OCI-LY3 (cell line): ENCODE measurements around the gene CDC45.

Experiments used
- H2AFZ ChIP-seq: fragments of 200-600, 300-600 bp; shearing (Covaris generic); 2 replicates; pipeline ENCODE4 v1.6.0; 2014; ENCODE audit warnings: antibody characterized with exemption, low read depth, low read length
- H3K27ac ChIP-seq: fragments of 200-600, 300-600 bp; sonication (generic); 2 replicates; pipeline ENCODE4 v1.5.1; 2014; ENCODE audit warnings: mild to moderate bottlenecking, low read length, moderate library complexity, mixed read lengths
- H3K27me3 ChIP-seq: fragments of 200-600, 300-600 bp; sonication (generic); 2 replicates; pipeline ENCODE4 v1.6.1; 2014; ENCODE audit warnings: low read depth, low read length, mixed read lengths
- H3K36me3 ChIP-seq: fragments of 200-600, 300-600 bp; sonication (generic); replicated peaks from 2 replicates; pipeline ENCODE3; 2014; ENCODE audit warnings: low read depth, low read length, mixed read lengths
- H3K4me1 ChIP-seq: fragments of 300-600, 200-600 bp; sonication (generic); 2 replicates; pipeline ENCODE4 v1.6.1; 2014; ENCODE audit warnings: low read length, mixed read lengths
- H3K4me2 ChIP-seq: fragments of 200-600, 300-600 bp; sonication (generic); 2 replicates; pipeline ENCODE4 v1.6.1; 2014; ENCODE audit warnings: low read length, mixed read lengths
- H3K4me3 ChIP-seq: fragments of 300-600, 200-600 bp; sonication (generic); 2 replicates; pipeline ENCODE4 v1.5.1; 2014; ENCODE audit warnings: antibody characterized with exemption, mild to moderate bottlenecking, low read length, moderate library complexity
- H3K79me2 ChIP-seq: fragments of 300-600, 200-600 bp; shearing (Covaris generic); 2 replicates; pipeline ENCODE4 v1.6.1; 2014; ENCODE audit warnings: mild to moderate bottlenecking, low read length, mixed read lengths
- H3K9ac ChIP-seq: fragments of 300-600, 200-600 bp; shearing (Covaris generic); 2 replicates; pipeline ENCODE4 v1.6.0; 2014; ENCODE audit warnings: mild to moderate bottlenecking, low read length, moderate library complexity
- H3K9me3 ChIP-seq: fragments of 200-600, 300-600 bp; shearing (Covaris generic); 2 replicates; pipeline ENCODE4 v1.6.1; 2014; ENCODE audit warnings: low read length, mixed read lengths; ENCODE audit not compliant: insufficient read depth
- H4K20me1 ChIP-seq: fragments of 200-600, 300-600 bp; sonication (generic); 2 replicates; pipeline ENCODE4 v1.6.1; 2016; ENCODE audit warnings: low read length, mixed read lengths; ENCODE audit not compliant: insufficient read depth
- CTCF ChIP-seq: fragments of 200-600, 300-600 bp; sonication (generic); IDR thresholded peaks from 2 replicates; pipeline ENCODE4 v1.5.1; 2014; ENCODE audit warnings: antibody characterized with exemption, low read length, low read depth
- EZH2phosphoT487 ChIP-seq: fragments of 200-600 bp; shearing (Covaris generic); IDR thresholded peaks from 2 replicates; pipeline ENCODE4 v1.6.1; 2018; ENCODE audit warnings: antibody characterized with exemption, mixed run types, low read depth

CDC45 gene

GRCh38 chr22:19537941-19538488 lies 58.3 kb downstream of the CDC45 start:
- no peak overlapping the region for H3K4me3 ChIP-seq
- no peaks in the 10 kb centered on the region for H3K79me2 ChIP-seq
- no peak overlapping the region for H2AFZ ChIP-seq
- no peak overlapping the region for H3K9ac ChIP-seq
- H3K36me3 ChIP-seq = no peaks in the 10 kb centered on the region
- no peaks in the 10 kb centered on the region for H3K4me1 ChIP-seq
- H4K20me1 ChIP-seq = no peaks in the 10 kb centered on the region
- no peak overlapping the region for H3K4me2 ChIP-seq
- H3K9me3 ChIP-seq = no peaks in the 10 kb centered on the region
- H3K27me3 ChIP-seq = peaks cover 27% of the 10 kb centered on the region
- no peak overlapping the region for H3K27ac ChIP-seq
- no peak for TF ChIP-seq CTCF
- TF ChIP-seq EZH2phosphoT487 = no peak

- Histone ChIP-seq H3K4me3 (no peak overlapping the region), H4K20me1 (no peaks in the 10 kb centered on the region), H3K4me2 (no peak overlapping the region), H3K4me1 (no peaks in the 10 kb centered on the region), H3K9ac (no peak overlapping the region), H3K27ac (no peak overlapping the region), H3K36me3 (no peaks in the 10 kb centered on the region), H2AFZ (no peak overlapping the region), H3K27me3 (peaks cover 26% of the 10 kb centered on the region), H3K9me3 (no peaks in the 10 kb centered on the region), H3K79me2 (no peaks in the 10 kb centered on the region)
- TF ChIP-seq EZH2phosphoT487 (no peak), CTCF (no peak)
Measured at GRCh38 chr22:19540394-19540793, 60.7 kb downstream of the CDC45 start.

- Histone ChIP-seq H3K9me3 (no peaks in the 10 kb centered on the region), H3K36me3 (no peaks in the 10 kb centered on the region), H3K27ac (no peak overlapping the region), H3K27me3 (peaks cover 32% of the 10 kb centered on the region), H3K4me2 (no peak overlapping the region), H2AFZ (no peak overlapping the region), H3K4me1 (no peaks in the 10 kb centered on the region), H4K20me1 (no peaks in the 10 kb centered on the region), H3K79me2 (no peaks in the 10 kb centered on the region), H3K4me3 (no peak overlapping the region), H3K9ac (no peak overlapping the region)
- no peak for TF ChIP-seq EZH2phosphoT487
- TF ChIP-seq CTCF = no peak
Measured at GRCh38 chr22:19543970-19544708, 64.4 kb downstream of the CDC45 start.

- Histone ChIP-seq H3K4me3 (no peak overlapping the region), H3K9ac (no peak overlapping the region), H2AFZ (no peak overlapping the region), H4K20me1 (no peaks in the 10 kb centered on the region), H3K4me1 (no peaks in the 10 kb centered on the region), H3K27me3 (peaks cover 27% of the 10 kb centered on the region), H3K9me3 (no peaks in the 10 kb centered on the region), H3K36me3 (no peaks in the 10 kb centered on the region), H3K4me2 (no peak overlapping the region), H3K79me2 (no peaks in the 10 kb centered on the region), H3K27ac (no peak overlapping the region)
- no peak for TF ChIP-seq CTCF
- TF ChIP-seq EZH2phosphoT487 = no peak
Measured at GRCh38 chr22:19545935-19546207, 66.2 kb downstream of the CDC45 start.
